ENCODE data around the gene UTRN. TPM values are rescaled to one million over a fixed set of nuclear protein-coding genes. Genes with fewer than 3 reads are reported as not detected.
A peak's percentile ranks its signal among the peaks of the same experiment; 100 is the strongest.

The UTRN gene
- polyA plus RNA-seq, 1 donor (not counting 4 experiments of a cell fraction or from before 2014, with no cell fraction given): 23.7 TPM

- dilution Hi-C loops (cut with MboI; ENCODE audit: extremely low pct_ligation_motif_present, low sequenced_read_pairs): no loop called here
- TF ChIP-seq CTCF (optimal IDR thresholded peaks at IDR 0.05 in 1 of 3, IDR thresholded peaks at IDR 0.05 in 1 of 3, conservative IDR thresholded peaks at IDR 0.05 in 1 of 3; ENCODE audit: extremely low read depth in 1 of 3, insufficient read depth in 2 of 3, low read length in 3 of 3): no peak
- TF ChIP-seq EZH2 (IDR thresholded peaks at IDR 0.05; ENCODE audit: low read length): no peak
- peak overlapping the region; percentile 19 for H3K9ac ChIP-seq (ENCODE audit: control insufficient read depth, extremely low read depth, insufficient read depth, low read length)
Measured at GRCh38 chr6:144264270-144265060, 20.7 kb upstream of the UTRN start.

GRCh38 chr6:144265061-144265357 lies 20.1 kb upstream of the UTRN start:
- Histone ChIP-seq H3K27ac (ENCODE audit: control insufficient read depth, insufficient read depth, low read length) (peak overlapping the region; percentile 60), H3K9me3 (ENCODE audit: control insufficient read depth, low read depth, low read length) (peaks cover 2% of the 10 kb centered on the region), H3K4me2 (ENCODE audit: control insufficient read depth, extremely low read depth, insufficient read depth, low read depth, low read length) (peak overlapping the region; percentile 84), H3K4me3 (ENCODE audit: control insufficient read depth in 2 of 3, extremely low read depth in 1 of 3, insufficient read depth in 2 of 3, low read depth in 1 of 3, low read length in 3 of 3) (peak overlapping the region in 1 of 3 experiments; percentile 34), H3K9ac (ENCODE audit: control insufficient read depth, extremely low read depth, insufficient read depth, low read length) (no peak overlapping the region), H3K9me1 (ENCODE audit: control insufficient read depth, extremely low read depth, insufficient read depth, low read length) (no peaks in the 10 kb centered on the region), H2AFZ (ENCODE audit: control insufficient read depth, low read length) (no peak overlapping the region), H4K20me1 (ENCODE audit: control insufficient read depth, extremely low read depth, insufficient read depth, low read length) (no peaks in the 10 kb centered on the region), H3K4me1 (ENCODE audit: control insufficient read depth, extremely low read depth, insufficient read depth, low read length) (peaks cover 30% of the 10 kb centered on the region), H3K79me2 (ENCODE audit: control insufficient read depth, insufficient read depth, low read length) (no peaks in the 10 kb centered on the region), H3K36me3 (ENCODE audit: control insufficient read depth in 2 of 2, extremely low read depth in 1 of 2, insufficient read depth in 2 of 2, low read length in 2 of 2) (no peaks in the 10 kb centered on the region), H3K27me3 (ENCODE audit: control insufficient read depth, extremely low read depth, insufficient read depth, low read length) (no peaks in the 10 kb centered on the region)
- TF ChIP-seq EZH2 (IDR thresholded peaks at IDR 0.05; ENCODE audit: low read length): no peak
- TF ChIP-seq CTCF (optimal IDR thresholded peaks at IDR 0.05 in 1 of 3, IDR thresholded peaks at IDR 0.05 in 1 of 3, conservative IDR thresholded peaks at IDR 0.05 in 1 of 3; ENCODE audit: extremely low read depth in 1 of 3, insufficient read depth in 2 of 3, low read length in 3 of 3): no peak
- FAIRE-seq: no peak
- dilution Hi-C loops (cut with MboI; ENCODE audit: extremely low pct_ligation_motif_present, low sequenced_read_pairs): no loop called here
- no peak for DNase-seq (ENCODE audit: low read depth, low spot score)

More at GRCh38 chr6:144264270-144265060, 20.7 kb upstream of the UTRN start:
- H3K9me3 ChIP-seq (ENCODE audit: control insufficient read depth, low read depth, low read length): peaks cover 2% of the 10 kb centered on the region
- no peaks in the 10 kb centered on the region for H3K79me2 ChIP-seq (ENCODE audit: control insufficient read depth, insufficient read depth, low read length)
- peak overlapping the region; percentile 60 for H3K27ac ChIP-seq (ENCODE audit: control insufficient read depth, insufficient read depth, low read length)
- H2AFZ ChIP-seq (ENCODE audit: control insufficient read depth, low read length): peak overlapping the region; percentile 73
- FAIRE-seq: peak; percentile 96
- peak overlapping the region; percentile 84 for H3K4me2 ChIP-seq (ENCODE audit: control insufficient read depth, extremely low read depth, insufficient read depth, low read depth, low read length)
- H4K20me1 ChIP-seq (ENCODE audit: control insufficient read depth, extremely low read depth, insufficient read depth, low read length): no peaks in the 10 kb centered on the region
- peak overlapping the region in 2 of 3 experiments; percentile 12 to 34 for H3K4me3 ChIP-seq (ENCODE audit: control insufficient read depth in 2 of 3, extremely low read depth in 1 of 3, insufficient read depth in 2 of 3, low read depth in 1 of 3, low read length in 3 of 3)
- no peaks in the 10 kb centered on the region for H3K27me3 ChIP-seq (ENCODE audit: control insufficient read depth, extremely low read depth, insufficient read depth, low read length)
- H3K4me1 ChIP-seq (ENCODE audit: control insufficient read depth, extremely low read depth, insufficient read depth, low read length): peaks cover 30% of the 10 kb centered on the region
- H3K9me1 ChIP-seq (ENCODE audit: control insufficient read depth, extremely low read depth, insufficient read depth, low read length): no peaks in the 10 kb centered on the region
- DNase-seq (ENCODE audit: low read depth, low spot score): peak; percentile 35
- no peaks in the 10 kb centered on the region for H3K36me3 ChIP-seq (ENCODE audit: control insufficient read depth in 2 of 2, extremely low read depth in 1 of 2, insufficient read depth in 2 of 2, low read length in 2 of 2)
